PC-9 (cell line): ENCODE results near the gene OR2B2. TPM values are rescaled to one million over a fixed set of nuclear protein-coding genes. Genes with fewer than 3 reads are reported as not detected.

Source experiments
- BruUV-seq: library from RNA; stranded (reverse); fragments of 400-500 nt; replicated peaks from 2 replicates; lab custom pipeline; 2021; lab: Mats Ljungman, UMichigan
- CTCF ChIA-PET: fragments of 300-600 bp; sonication (Branson Sonifier 250); formaldehyde crosslinking; loops from one replicate; lab custom pipeline; 2022; ENCODE audit warnings: antibody characterized with exemption; lab: Charles Lee
- POLR2A ChIA-PET: fragments of 300-600 bp; sonication (Branson Sonifier 250); formaldehyde crosslinking; loops from one replicate; lab custom pipeline; 2022; ENCODE audit warnings: antibody characterized with exemption; ENCODE audit not compliant: unreplicated experiment; lab: Charles Lee
- DNase-seq, 2 experiments: peaks; one replicate each; pipeline versions ENCODE4 v3.0.0 to v3.0.0-alpha.2; 2015 to 2022; ENCODE audit warnings: mixed read lengths in 1 of 2
- H2AFZ ChIP-seq: fragments of 200-600 bp; sonication (generic); 2 replicates; pipeline ENCODE4 v1.8.1; 2017; ENCODE audit warnings: antibody characterized with exemption
- H3F3A ChIP-seq: fragments of 200-600 bp; sonication (generic); 2 replicates; pipeline ENCODE4 v1.8.1; 2017; ENCODE audit warnings: antibody characterized with exemption, mild to moderate bottlenecking, low read depth; ENCODE audit not compliant: insufficient read depth
- H3K27ac ChIP-seq: fragments of 200-600 bp; sonication (generic); 2 replicates; pipeline ENCODE4 v1.6.1; 2016; ENCODE audit warnings: mixed run types
- H3K27me3 ChIP-seq: fragments of 200-600 bp; sonication (generic); 2 replicates; pipeline ENCODE4 v1.6.1; 2016; ENCODE audit warnings: low read depth, mixed run types; ENCODE audit not compliant: insufficient read depth
- H3K36me3 ChIP-seq: fragments of 200-600 bp; sonication (generic); 2 replicates; pipeline ENCODE4 v1.6.1; 2016; ENCODE audit warnings: low read depth, mixed run types
- H3K4me1 ChIP-seq: fragments of 200-600 bp; sonication (generic); replicated peaks from 2 replicates; pipeline ENCODE4 v1.6.1; 2016; ENCODE audit warnings: mixed run types; ENCODE audit not compliant: insufficient read depth
- H3K4me2 ChIP-seq: fragments of 200-600 bp; sonication (generic); 2 replicates; pipeline ENCODE4 v1.6.1; 2017; ENCODE audit warnings: mixed run types
- H3K4me3 ChIP-seq: fragments of 200-600 bp; sonication (generic); 2 replicates; pipeline ENCODE4 v1.6.1; 2016; ENCODE audit warnings: mixed run types
- H3K79me2 ChIP-seq: fragments of 200-600 bp; sonication (generic); 2 replicates; pipeline ENCODE4 v1.6.1; 2017; ENCODE audit warnings: low read depth, mixed run types
- H3K9me2 ChIP-seq: fragments of 200-600 bp; sonication (generic); 2 replicates; pipeline ENCODE4 v1.8.1; 2017; ENCODE audit warnings: mild to moderate bottlenecking; ENCODE audit not compliant: insufficient read depth
- H3K9me3 ChIP-seq: fragments of 200-600 bp; sonication (generic); 2 replicates; pipeline ENCODE4 v1.8.1; 2016; ENCODE audit warnings: low read depth; ENCODE audit not compliant: insufficient read depth
- H4K20me1 ChIP-seq: fragments of 200-600 bp; sonication (generic); 2 replicates; pipeline ENCODE4 v1.8.1; 2017; ENCODE audit not compliant: insufficient read depth
- EZH2 ChIP-seq: fragments of 200-600 bp; sonication (generic); IDR thresholded peaks from 2 replicates; pipeline ENCODE4 v1.8.0; 2017; ENCODE audit warnings: antibody characterized with exemption, low read depth
- intact Hi-C: fragments of 100-400 bp; cut with micrococcal nuclease; formaldehyde crosslinking; loops from one replicate; pipeline ENCODE4 v1.10.0; 2022; ENCODE audit not compliant: unreplicated experiment
- total RNA-seq: library from RNA; stranded (reverse); gene quantifications from 2 replicates; pipeline ENCODE4 v1.2.3, GENCODE V29; 2021
- TF ChIP-seq, protein P1 (sequence below): fragments of 200-600 bp; sonication (generic); conservative IDR thresholded peaks from 2 replicates; pipeline ENCODE4 v1.6.1; 2017; ENCODE audit warnings: mixed run types, antibody characterized with exemption, mild to moderate bottlenecking, moderate library complexity

OR2B2 gene
- total RNA-seq, 1 experiment from 2014 or later, result not detected

DNA sequence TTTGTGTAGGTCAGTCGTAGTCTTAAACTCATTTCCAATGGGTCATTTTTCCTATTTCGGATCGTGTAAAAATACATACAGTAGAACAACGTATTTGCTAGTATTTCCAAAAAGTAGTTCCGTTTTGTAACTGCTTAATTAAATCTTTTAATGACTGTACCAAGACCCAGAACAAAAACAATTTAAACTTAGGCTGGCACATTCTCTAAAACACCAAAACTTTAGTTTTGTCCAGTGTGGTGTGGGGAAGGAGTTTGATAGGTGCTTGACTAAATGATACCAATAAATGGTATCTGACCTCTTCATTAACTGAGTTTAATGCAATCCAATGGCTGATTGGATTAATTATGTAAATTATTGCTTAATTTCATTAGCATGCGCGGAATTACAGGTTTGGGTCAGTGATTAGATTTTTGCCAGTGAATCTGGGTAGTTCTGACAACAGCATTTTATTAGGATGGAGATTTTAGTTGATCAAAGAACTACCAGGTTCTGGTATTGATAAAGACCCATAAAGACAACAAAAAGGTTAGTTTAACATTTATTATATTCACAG is 20.8 kb downstream of the OR2B2 start:
- no peak for DNase-seq
- Histone ChIP-seq H3F3A (peaks cover 29% of the 10 kb centered on the region), H3K27me3 (no peaks in the 10 kb centered on the region), H3K4me2 (peak overlapping the region; percentile 84), H3K27ac (peak overlapping the region; percentile 73), H2AFZ (peak overlapping the region; percentile 85), H3K79me2 (no peaks in the 10 kb centered on the region), H3K36me3 (no peaks in the 10 kb centered on the region), H3K9me3 (no peaks in the 10 kb centered on the region), H3K4me3 (peak overlapping the region; percentile 80), H4K20me1 (no peaks in the 10 kb centered on the region), H3K4me1 (peaks cover 7% of the 10 kb centered on the region; the same call in 1 of the 2 replicates), H3K9me2 (no peaks in the 10 kb centered on the region)
- TF ChIP-seq, protein P1, sequence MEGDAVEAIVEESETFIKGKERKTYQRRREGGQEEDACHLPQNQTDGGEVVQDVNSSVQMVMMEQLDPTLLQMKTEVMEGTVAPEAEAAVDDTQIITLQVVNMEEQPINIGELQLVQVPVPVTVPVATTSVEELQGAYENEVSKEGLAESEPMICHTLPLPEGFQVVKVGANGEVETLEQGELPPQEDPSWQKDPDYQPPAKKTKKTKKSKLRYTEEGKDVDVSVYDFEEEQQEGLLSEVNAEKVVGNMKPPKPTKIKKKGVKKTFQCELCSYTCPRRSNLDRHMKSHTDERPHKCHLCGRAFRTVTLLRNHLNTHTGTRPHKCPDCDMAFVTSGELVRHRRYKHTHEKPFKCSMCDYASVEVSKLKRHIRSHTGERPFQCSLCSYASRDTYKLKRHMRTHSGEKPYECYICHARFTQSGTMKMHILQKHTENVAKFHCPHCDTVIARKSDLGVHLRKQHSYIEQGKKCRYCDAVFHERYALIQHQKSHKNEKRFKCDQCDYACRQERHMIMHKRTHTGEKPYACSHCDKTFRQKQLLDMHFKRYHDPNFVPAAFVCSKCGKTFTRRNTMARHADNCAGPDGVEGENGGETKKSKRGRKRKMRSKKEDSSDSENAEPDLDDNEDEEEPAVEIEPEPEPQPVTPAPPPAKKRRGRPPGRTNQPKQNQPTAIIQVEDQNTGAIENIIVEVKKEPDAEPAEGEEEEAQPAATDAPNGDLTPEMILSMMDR, result no peak
- TF ChIP-seq EZH2, result no peak
- CTCF ChIA-PET, result interaction anchor here (0.7 kb wide), 2 partner anchors 54 to 1922 kb away, joined by 4 to 18 read pairs; no protein-coding TSS in a partner anchor
- intact Hi-C loops, result loop anchor here (10.0 kb wide), 3 partner anchors 417 to 1687 kb away; partner anchors contain the start of gene ZNF184
- POLR2A ChIA-PET, result interaction anchor here (0.6 to 1.6 kb wide), 6 partner anchors 19 to 745 kb away, joined by 7 to 40 read pairs (median 24); a partner anchor contains a TSS
- no TSS peak for BruUV-seq

DNA sequence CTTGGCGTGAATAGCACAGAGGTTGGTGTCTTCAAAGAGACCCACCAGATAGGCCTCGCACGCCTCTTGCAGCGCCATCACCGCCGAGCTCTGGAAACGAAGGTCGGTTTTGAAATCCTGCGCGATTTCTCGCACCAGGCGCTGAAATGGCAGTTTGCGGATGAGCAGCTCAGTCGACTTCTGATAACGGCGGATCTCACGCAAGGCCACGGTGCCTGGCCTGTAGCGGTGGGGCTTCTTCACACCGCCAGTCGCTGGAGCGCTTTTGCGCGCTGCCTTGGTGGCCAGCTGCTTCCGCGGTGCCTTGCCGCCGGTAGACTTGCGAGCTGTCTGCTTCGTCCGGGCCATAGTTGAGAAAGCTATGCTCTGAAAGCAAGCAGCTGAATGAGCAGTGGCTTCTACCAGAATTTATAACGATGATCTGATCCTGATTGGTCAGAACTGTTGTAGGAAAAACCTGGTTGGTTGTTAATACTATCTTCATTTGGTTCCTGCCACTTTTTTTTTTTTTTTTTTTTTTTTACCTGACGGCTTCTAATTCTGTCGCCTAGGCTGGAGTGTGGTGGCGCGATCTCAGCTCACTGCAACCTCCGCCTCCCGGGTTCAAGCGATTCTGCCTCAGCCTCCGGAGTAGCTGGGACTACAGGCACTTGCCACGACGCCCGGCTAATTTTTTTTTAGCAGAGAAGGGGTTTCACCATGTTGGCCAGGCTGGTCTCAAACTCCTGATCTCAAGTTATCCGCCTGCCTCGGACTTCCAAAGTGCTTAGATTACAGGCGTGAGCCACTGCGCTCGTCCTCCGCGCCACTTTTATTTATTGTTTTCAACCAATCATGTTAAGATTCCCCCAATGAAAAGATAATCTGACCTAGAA is 21.5 kb downstream of the OR2B2 start:
- ChIA-PET CTCF (interaction anchor here (0.7 kb wide), 3 partner anchors 54 to 1922 kb away, joined by 4 to 18 read pairs (median 18); a partner anchor contains a TSS), POLR2A (interaction anchor here (0.6 to 1.6 kb wide), 19 partner anchors 19 to 1734 kb away, joined by 3 to 40 read pairs (median 7); a partner anchor contains a TSS)
- no peaks in the 10 kb centered on the region for H3K9me3 ChIP-seq
- peak overlapping the region; percentile 85 for H2AFZ ChIP-seq
- H3K9me2 ChIP-seq, result no peaks in the 10 kb centered on the region
- H3K27me3 ChIP-seq, result no peaks in the 10 kb centered on the region
- H3K4me2 ChIP-seq, result peak overlapping the region; percentile 84
- peaks cover 29% of the 10 kb centered on the region for H3F3A ChIP-seq
- H3K27ac ChIP-seq, result peak overlapping the region; percentile 73; the same call in 1 of the 2 replicates
- TF ChIP-seq, protein P1, result no peak
- TF ChIP-seq EZH2, result no peak
- intact Hi-C loops, result loop anchor here (10.0 kb wide), 3 partner anchors 416 to 1686 kb away; partner anchors contain the start of gene ZNF184
- H3K4me3 ChIP-seq, result peak overlapping the region; percentile 80
- no peaks in the 10 kb centered on the region for H3K36me3 ChIP-seq
- peak; percentile 66 to 84 for DNase-seq
- no peaks in the 10 kb centered on the region for H3K79me2 ChIP-seq
- H4K20me1 ChIP-seq, result no peaks in the 10 kb centered on the region
- TSS peak; percentile 15 for BruUV-seq
- H3K4me1 ChIP-seq, result no peaks in the 10 kb centered on the region; the same call in 1 of the 2 replicates
